IMR-90 (cell line): ENCODE data around the gene ARHGAP31.

Experiments used
- BHLHE40 ChIP-seq: fragments of 150-350 bp; IDR thresholded peaks from 2 replicates; pipeline ENCODE4 v1.6.1; 2016; ENCODE audit warnings: mild to moderate bottlenecking, low read depth, low read length
- CHD1 ChIP-seq: IDR thresholded peaks from 2 replicates; pipeline ENCODE4 v1.6.1; 2012; ENCODE audit warnings: low read depth, low read length, improper control_type of control experiment
- CTCF ChIP-seq: conservative IDR thresholded peaks from 2 replicates; pipeline ENCODE4 v1.5.1; 2012; ENCODE audit warnings: mild to moderate bottlenecking, low read depth, low read length, improper control_type of control experiment
- ELK1 ChIP-seq: fragments of 150-350 bp; IDR thresholded peaks from 2 replicates; pipeline ENCODE4 v1.6.1; 2016; ENCODE audit warnings: low read depth, mild to moderate bottlenecking, low read length, moderate library complexity, borderline replicate concordance
- MAZ ChIP-seq: IDR thresholded peaks from 2 replicates; pipeline ENCODE4 v1.6.1; 2012; ENCODE audit warnings: low read depth, mild to moderate bottlenecking, low read length, improper control_type of control experiment, moderate library complexity, borderline replicate concordance
- POLR2A ChIP-seq: IDR thresholded peaks from 2 replicates; pipeline ENCODE4 v1.6.1; 2012; ENCODE audit warnings: mild to moderate bottlenecking, low read depth, low read length
- RAD21 ChIP-seq: IDR thresholded peaks from 2 replicates; pipeline ENCODE4 v1.6.1; 2012; ENCODE audit warnings: low read length, improper control_type of control experiment
- RCOR1 ChIP-seq: IDR thresholded peaks from 2 replicates; pipeline ENCODE4 v1.6.1; 2012; ENCODE audit warnings: mild to moderate bottlenecking, low read length, improper control_type of control experiment; ENCODE audit not compliant: insufficient replicate concordance
- RFX5 ChIP-seq: IDR thresholded peaks from 2 replicates; pipeline ENCODE4 v1.8.0; 2012; ENCODE audit warnings: low read depth, mild to moderate bottlenecking, low read length, moderate library complexity
- SMC3 ChIP-seq: fragments of 150-350 bp; IDR thresholded peaks from 2 replicates; pipeline ENCODE4 v1.6.1; 2016; ENCODE audit warnings: low read depth, mild to moderate bottlenecking, antibody characterized with exemption, low read length, moderate library complexity
- USF2 ChIP-seq: fragments of 150-350 bp; IDR thresholded peaks from 2 replicates; pipeline ENCODE4 v1.6.1; 2017; ENCODE audit warnings: mild to moderate bottlenecking, antibody characterized with exemption, low read length, low read depth

- no peak for TF ChIP-seq CTCF
- no peak for TF ChIP-seq POLR2A
- no peak for TF ChIP-seq RCOR1
- TF ChIP-seq ELK1, result no peak
- TF ChIP-seq MAZ, result no peak
- no peak for TF ChIP-seq SMC3
- TF ChIP-seq RFX5, result no peak
- TF ChIP-seq RAD21, result no peak
- no peak for TF ChIP-seq CHD1
- no peak for TF ChIP-seq USF2
- TF ChIP-seq BHLHE40, result no peak
These were observed 3.0 kb downstream of the ARHGAP31 start for GRCh38 chr3:119297169-119297568.
